GM10847 (cell line): ENCODE data around the gene TRAFD1.

Experiments
- POLR2A ChIP-seq: IDR thresholded peaks from 2 replicates; pipeline ENCODE4 v1.6.1; 2011; ENCODE audit not compliant: insufficient read length; ENCODE audit errors: extremely low read depth

Gene TRAFD1

GRCh38 chr12:112125250-112125999 is at the start of gene TRAFD1:
TSS of gene TRAFD1 (plus strand) at chr12:112125560. CDS start at chr12:112130523, 4,963 bp downstream.
- TF ChIP-seq POLR2A = peak; percentile 98

GRCh38 chr12:112087055-112087850 is 38.1 kb upstream of the TRAFD1 start:
- no peak for TF ChIP-seq POLR2A

- TF ChIP-seq POLR2A = no peak
Observed at GRCh38 chr12:112087851-112088250, 37.5 kb upstream of the TRAFD1 start.

- TF ChIP-seq POLR2A = no peak
Observed at GRCh38 chr12:112091563-112091962, 33.8 kb upstream of the TRAFD1 start.

- TF ChIP-seq POLR2A = no peak
Observed at GRCh38 chr12:112096070-112096469, 29.3 kb upstream of the TRAFD1 start.

GRCh38 chr12:112096667-112097066 is 28.7 kb upstream of the TRAFD1 start:
- no peak for TF ChIP-seq POLR2A

GRCh38 chr12:112097641-112098040 is 27.7 kb upstream of the TRAFD1 start:
- no peak for TF ChIP-seq POLR2A

GRCh38 chr12:112102127-112102526 is 23.2 kb upstream of the TRAFD1 start:
- no peak for TF ChIP-seq POLR2A

- no peak for TF ChIP-seq POLR2A
Observed at GRCh38 chr12:112103758-112104503, 21.4 kb upstream of the TRAFD1 start.

- no peak for TF ChIP-seq POLR2A
Observed at GRCh38 chr12:112105891-112106290, 19.5 kb upstream of the TRAFD1 start.

- no peak for TF ChIP-seq POLR2A
Observed at GRCh38 chr12:112107306-112108201, 17.8 kb upstream of the TRAFD1 start.

- peak; percentile 67 for TF ChIP-seq POLR2A
Observed at GRCh38 chr12:112108202-112109079, 16.9 kb upstream of the TRAFD1 start, which contains the start of gene NAA25. TSS of gene NAA25 (minus strand) at chr12:112108783. CDS start at chr12:112108773, 10 bp downstream.

GRCh38 chr12:112111931-112112330 is 13.4 kb upstream of the TRAFD1 start:
- no peak for TF ChIP-seq POLR2A
